Endometrium (tissue), 2 donors: ENCODE measurements around the gene EDA.

ENCODE experiments used
- FAIRE-seq: peaks from 2 replicates; lab custom pipeline; 2012; peaks lifted over from hg19 to GRCh38; lab: Jason Lieb, UNC
- donor health status: control.
- donor health status: control.

Gene EDA

DNA sequence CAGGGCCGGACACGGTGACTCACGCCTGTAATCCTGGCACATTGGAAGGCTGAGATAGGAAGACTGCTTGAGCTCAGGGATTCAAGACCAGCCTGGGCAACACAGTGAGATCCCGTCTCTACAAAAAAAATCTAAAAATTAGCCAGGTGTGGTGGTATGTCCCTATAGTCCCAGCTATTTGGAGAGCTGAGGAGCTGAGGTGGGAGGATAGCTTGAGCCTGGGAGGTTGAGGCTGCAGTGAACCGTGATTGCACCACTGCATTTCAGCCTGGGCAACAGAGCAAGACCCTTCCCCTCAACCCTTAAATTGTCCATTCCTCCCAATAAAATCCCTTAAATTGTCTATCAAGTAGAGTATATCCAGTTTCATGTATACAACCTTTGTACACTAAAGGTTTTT, 463.4 kb downstream of the EDA start:
- no peak for FAIRE-seq

GRCh38 chrX:70079870-70080269, 464.0 kb downstream of the EDA start:
- FAIRE-seq = no peak

DNA sequence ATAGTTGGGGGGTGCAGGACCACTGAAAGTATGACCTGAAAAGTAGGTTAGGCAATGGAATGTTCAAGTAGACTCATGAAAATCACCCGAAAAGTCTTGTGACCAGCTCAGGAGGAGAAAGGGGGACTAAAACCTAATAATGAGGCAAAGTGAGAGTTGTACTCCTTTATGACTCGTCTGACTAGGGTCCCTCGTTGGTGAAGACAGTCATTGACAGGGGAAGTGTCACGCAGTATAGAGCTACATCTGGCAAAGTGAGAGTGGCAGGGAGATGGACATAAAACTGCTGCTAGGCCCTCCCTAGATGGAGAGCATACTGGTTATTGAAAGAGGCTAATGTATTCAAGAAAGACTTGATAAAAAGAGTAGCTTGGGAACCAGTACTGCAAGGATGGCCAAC, 466.8 kb downstream of the EDA start:
- FAIRE-seq = no peak

GRCh38 chrX:70084592-70085240, 468.8 kb downstream of the EDA start:
- FAIRE-seq = no peak

GRCh38 chrX:70087857-70088630, 472.1 kb downstream of the EDA start:
- FAIRE-seq = no peak

GRCh38 chrX:70088751-70089150, 472.8 kb downstream of the EDA start:
- FAIRE-seq = no peak
